ENCODE measurements around the gene GOLGA6L7. TPM values are rescaled to one million over a fixed set of nuclear protein-coding genes. Genes with fewer than 3 reads are reported as not detected.
"Not testable (repeated sequence)": the region's sequence is repeated elsewhere in the genome, so short reads cannot be mapped to it uniquely, and the experiment has no call there.

GOLGA6L7 gene
- total RNA-seq, 2 donors from 2014 or later = not detected

- not testable (repeated sequence) for ATAC-seq (replicated peaks); H3K9me3 Mint-ChIP-seq; H3K36me3 Mint-ChIP-seq (ENCODE audit: low read depth); H3K4me1 Mint-ChIP-seq; H3K27ac Mint-ChIP-seq; H3K27me3 Mint-ChIP-seq; H3K4me3 Mint-ChIP-seq
These were observed 50.2 kb downstream of the GOLGA6L7 start for GRCh38 chr15:28798234-28798633.

DNA sequence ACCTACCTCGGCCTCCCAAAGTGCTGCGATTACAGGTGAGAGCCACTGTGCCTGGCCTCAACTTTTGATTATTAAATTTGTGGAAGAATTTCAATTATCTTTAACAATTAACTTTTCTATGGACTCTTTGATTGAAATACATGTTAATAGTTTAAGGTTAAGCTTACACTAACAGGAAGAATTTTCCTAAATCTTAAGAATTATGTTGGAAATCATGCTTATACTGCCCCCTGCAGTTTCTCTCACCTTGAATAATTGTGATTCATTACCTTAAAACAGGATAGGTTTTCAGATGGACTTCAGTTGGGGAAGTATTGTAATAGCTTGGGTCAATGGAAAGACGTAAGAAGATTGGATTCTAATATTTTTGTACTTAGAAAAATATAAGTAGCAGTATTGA, 54.2 kb downstream of the GOLGA6L7 start:
- not testable (repeated sequence) for H3K4me1 Mint-ChIP-seq; ATAC-seq (replicated peaks); H3K27ac Mint-ChIP-seq; H3K36me3 Mint-ChIP-seq (ENCODE audit: low read depth); H3K4me3 Mint-ChIP-seq; H3K9me3 Mint-ChIP-seq
- H3K27me3 Mint-ChIP-seq = peaks cover 20% of the 10 kb centered on the region

Other genes starting within 250 kb of the GOLGA6L7 start
- under 1 TPM in 1 of 2 donors, not detected in 1; 0.53 TPM for gene GOLGA8M, start 136.2 kb downstream of the GOLGA6L7 start, total RNA-seq
- 1 to 10 TPM; 2.3 to 3.8 TPM for gene APBA2, start 37.3 kb upstream of the GOLGA6L7 start, total RNA-seq

Data from activated T-helper 17 cell treated with anti-CD3 and anti-CD28 coated beads, Interleukin-2, amount 50 U/mL, for 72 hours (primary cell).